HG03469 (cell line): ENCODE results near the gene PTGES3.
"Not testable (repeated sequence)": the region's sequence is repeated elsewhere in the genome, so short reads cannot be mapped to it uniquely, and the experiment has no call there.

ENCODE experiments used
- ATAC-seq: cut with Tn5 transposase; IDR thresholded peaks from one replicate; pipeline ENCODE4 v1.9.1; 2021; ENCODE audit warnings: mild to moderate bottlenecking, moderate library complexity, moderate number of reproducible peaks; ENCODE audit not compliant: unreplicated experiment

The PTGES3 gene, protein sequence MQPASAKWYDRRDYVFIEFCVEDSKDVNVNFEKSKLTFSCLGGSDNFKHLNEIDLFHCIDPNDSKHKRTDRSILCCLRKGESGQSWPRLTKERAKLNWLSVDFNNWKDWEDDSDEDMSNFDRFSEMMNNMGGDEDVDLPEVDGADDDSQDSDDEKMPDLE

DNA sequence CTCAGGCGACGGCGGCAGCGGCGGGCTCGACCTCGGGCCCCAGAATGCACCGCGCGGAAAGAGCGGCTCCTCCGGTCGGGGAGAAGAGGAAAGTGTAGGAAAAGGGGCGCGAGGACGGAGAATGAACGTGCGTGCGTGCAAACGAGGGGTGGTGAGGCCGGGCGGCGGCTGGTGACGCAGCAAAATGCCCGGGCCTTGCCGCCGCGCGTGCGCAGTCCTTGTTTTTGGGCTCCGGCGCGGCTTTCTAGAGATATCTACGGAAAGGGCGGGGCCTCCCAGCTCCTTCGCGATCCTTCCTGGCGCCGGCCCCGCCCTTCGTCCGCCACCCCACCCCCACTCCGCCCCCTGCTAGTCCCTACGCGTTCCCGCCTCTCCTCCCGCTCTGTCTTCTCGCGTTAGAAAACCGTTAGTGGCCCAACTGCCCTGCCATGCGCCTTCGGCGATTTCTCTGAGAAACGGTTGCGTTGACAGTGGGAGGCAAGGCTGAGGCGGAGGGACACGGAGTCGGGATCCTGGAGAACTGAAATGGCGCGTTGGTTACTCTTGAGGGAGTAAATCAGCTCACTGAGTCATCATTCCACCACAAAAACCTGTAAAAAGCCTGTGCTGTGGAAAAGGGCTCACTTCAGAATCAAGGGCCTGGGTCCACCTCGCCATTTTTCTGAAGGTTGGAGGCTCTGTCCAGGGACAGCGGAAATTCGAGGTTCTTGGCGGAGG is at the start of gene PTGES3:
TSS of gene PTGES3 (minus strand) at position 156 of the 717 bp plus-strand sequence. CDS start 285 bp downstream, outside the sequence.
- peak; percentile 33 for ATAC-seq

DNA sequence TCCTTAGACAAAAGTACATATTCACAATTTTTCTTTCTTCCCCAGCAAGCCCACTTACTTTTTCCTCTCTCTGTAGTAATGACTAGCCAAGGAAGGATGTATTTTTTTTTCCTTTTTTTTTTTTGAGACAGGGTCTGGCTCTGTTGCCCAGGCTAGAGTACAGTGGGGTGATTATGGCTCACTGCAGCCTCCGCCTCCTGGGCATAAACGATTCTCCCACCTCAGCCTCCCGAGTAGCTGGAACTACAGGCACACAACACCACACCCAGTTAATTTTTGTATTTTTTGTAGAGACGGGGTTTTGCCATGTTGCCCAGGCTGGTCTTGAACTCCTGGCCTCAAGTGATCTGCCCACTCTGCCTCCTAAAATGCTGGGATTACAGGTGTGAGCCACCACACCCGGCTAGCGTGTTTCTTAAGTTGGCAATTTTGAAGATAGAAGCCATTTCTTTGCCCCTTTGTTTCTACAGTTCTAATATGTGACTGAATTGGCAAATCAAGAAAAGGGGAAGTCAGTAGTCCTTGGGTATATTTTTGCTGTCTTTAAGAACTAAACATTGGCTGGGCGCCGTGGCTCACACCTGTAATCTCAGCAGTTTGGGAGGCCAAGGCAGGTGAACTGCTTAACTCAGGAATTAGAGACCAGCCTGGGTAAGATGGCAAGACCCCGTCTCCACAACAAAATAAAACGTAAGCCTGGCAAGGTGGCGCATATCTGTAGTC is 40.2 kb upstream of the PTGES3 start:
- ATAC-seq, result no peak

DNA sequence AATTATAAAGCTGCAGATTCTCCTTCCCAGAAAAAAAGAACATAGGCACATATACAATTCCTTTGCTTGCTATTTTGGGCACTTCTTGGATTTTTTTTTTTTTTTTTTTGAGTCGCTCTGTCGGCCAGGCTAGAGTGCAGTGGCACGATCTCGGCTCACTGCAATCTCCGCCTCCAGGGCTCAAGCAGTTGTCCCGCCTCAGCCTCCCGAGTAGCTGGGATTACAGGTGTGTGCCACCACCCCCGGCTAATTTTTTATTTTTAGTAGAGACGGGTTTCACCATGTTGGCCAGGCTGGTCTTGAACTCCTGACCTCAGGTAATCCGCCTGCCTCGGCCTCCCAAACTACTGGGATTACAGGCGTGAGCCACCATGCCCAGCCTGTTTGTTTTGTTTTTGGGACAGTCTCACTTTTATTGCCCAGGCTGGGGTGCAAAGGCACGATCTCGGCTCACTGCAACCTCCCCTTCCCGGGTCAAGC is 38.2 kb upstream of the PTGES3 start:
- not testable (repeated sequence) for ATAC-seq

DNA sequence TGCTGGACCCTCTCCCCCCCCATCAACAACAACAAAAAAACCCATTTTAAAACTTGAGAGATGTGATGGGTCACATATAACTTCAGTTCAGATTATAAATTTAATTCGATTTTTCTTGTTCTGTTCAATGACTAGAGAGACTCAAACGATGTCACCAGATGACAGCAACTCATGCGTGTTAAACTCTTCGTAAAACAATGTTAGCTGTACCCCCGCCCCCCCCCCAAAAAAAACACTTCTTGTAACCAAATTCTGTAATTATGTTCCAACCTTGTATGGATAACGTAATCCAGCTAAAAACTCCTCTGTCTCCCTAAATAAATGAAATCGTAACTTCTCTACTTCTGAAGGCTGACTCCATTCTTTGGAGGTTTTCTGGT is 37.6 kb upstream of the PTGES3 start:
- ATAC-seq, result no peak

DNA sequence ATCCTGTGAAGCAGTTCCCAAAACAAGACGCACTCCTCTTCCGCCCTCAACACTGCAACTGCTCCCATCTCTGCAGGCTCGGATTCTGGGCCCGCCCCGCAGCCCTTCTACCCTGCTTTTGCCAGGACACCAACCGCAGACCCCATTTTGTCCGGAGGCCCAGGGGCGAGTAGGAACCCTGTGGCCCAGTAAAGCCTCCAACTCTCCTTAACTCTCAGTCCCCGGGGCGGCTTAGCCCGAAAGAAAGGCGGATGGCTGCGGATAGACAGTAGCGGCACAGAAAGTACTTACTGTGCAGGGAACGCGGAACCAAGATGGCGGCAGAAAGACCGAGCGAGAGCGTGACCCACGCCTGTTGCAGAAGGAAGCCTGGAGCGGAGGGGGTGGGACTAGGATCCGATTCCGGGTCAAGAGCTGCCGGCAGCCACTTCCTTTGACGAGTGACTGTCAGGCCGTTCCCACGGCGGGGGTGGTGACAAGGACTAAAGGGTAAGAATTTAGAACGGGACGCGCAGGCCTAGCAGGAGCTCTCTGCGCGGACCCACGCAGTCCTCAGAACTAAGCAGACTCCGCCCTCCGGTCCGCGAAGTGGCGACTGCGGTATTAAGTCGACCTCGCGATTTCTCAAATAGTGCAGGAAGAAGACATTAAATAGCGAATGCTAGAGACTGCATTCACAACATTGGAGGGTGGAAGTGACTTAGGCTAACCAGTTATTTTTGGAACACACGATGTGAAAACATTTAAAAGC is 37.1 kb upstream of the PTGES3 start, which contains the start of gene NACA:
TSS of gene NACA (minus strand) at position 328 of the 751 bp plus-strand sequence. CDS start 778 bp downstream, outside the sequence.
- peak; percentile 89 for ATAC-seq

DNA sequence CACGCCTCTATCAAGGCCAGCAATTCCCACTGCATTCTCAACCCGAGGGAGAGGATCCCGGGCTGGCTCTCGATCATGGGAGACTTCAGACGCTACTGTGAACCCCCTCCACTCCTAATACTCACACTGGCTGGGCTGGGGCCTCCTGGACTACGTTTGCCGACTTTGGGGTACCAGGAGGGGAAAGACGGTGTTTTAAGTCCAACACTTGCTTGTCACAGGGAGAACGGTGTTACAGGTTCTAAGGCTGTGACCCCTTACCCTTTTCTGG is 36.6 kb upstream of the PTGES3 start:
- ATAC-seq, result no peak

DNA sequence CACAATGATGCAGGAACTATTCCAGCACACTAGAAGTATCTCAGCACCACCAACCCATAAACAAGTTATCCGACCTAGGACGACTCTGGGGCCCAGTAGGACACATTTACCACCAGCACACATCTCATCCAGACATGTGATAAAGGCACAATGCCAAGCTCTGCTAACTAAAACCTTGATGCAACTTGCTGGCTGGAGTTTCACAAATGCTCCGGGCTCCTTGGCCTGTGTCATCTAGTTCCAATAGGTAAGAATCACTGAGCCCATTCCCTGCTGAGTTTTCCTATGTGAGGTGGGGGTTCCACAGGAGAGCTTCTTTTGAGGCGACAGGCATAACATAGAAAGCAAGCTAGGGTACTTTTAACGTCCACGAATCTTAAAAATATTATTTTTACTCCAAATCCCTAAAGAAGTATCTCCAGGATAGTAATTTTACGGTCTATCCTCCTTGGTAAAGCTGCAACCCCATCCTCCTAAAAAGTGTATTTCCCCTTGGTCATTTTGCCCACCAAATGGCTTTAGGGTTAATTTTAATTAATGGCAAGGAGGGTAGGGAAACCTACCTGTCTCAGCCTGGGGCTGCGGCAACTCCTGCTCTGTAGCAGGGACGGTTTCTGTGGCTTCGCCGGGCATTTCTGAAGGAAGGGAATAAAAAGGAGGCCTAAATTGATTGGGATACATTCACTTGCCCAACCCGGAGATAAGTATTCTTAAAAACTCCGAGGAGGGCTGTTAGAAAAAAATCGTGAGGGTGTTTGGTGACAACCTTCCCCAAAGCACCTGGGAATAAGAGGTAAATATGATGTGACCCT is 36.0 kb upstream of the PTGES3 start:
- ATAC-seq, result no peak

DNA sequence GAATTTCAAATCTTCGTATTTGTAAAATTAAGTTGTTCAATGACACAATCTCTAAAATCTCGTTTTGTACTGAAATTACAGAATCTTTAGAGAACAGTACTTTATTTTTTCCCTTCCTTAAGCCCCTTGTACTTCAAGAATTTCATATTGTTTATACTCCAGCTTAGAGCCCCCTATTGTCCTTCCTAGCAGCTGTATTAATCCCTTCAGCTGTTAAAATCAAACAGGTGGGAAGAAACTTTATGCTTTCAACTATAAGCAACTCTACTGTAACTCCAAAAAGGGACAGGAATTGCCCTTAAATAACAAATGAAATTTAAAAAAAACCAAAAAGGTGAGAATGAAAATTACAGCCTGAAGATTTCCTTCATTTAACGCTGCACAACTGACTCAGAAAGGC is 35.3 kb upstream of the PTGES3 start:
- no peak for ATAC-seq

DNA sequence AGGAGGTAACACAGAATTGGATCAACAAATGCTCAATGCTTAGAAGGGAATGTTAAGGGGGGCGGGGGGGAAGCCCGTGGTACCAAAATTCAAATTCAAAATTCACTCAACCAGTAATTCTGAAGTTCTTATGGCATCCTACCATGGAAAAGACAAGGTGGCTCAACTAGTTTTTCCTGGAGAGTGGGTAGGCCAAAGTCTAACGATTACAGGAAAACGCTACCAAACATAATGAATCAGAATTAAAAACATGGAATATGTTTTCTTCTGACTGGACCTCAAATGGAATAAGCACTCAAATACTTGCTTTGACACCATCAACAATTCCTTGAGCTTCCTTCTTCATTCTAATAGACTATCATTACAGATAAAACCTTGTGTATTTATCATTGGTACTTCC is 34.7 kb upstream of the PTGES3 start:
- no peak for ATAC-seq

DNA sequence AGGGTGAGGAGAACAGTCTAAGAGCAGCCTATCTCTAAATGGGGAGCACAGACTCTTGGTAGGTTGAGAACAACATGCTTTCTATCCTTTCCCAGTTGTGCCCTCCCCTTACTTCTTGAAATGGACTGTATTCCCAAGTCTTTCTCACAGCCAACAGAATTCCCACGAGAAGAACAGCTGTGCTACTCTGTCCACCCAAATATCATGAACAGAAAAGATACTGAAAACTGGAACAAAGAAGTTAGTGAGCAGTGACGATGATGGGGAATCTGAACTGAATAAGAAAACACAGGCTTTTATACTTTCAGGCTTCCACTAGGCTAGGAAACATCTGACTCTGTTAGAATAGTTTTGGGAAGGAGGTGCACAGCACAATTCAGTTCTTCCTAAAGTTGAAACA is 33.6 kb upstream of the PTGES3 start:
- no peak for ATAC-seq

DNA sequence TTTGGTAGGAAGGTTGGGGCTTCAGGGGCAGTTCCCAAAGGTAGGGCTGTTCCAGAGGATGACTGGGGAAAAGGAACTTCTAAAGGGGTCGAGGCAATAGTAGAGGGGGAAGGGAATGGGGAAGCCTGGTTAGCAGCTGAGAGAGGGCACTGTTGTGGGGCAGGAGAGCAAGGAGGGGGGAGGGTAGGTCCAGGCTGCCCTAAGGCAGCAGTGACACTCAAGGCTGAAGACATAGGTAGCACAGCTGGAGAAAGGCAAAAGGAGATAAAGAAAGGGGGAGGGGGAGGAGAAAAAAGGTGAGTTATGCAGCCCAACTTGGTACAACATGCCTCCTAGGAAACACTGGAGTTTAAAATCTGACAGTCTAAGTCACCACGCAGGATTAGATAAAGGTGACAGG is 33.1 kb upstream of the PTGES3 start:
- no peak for ATAC-seq

DNA sequence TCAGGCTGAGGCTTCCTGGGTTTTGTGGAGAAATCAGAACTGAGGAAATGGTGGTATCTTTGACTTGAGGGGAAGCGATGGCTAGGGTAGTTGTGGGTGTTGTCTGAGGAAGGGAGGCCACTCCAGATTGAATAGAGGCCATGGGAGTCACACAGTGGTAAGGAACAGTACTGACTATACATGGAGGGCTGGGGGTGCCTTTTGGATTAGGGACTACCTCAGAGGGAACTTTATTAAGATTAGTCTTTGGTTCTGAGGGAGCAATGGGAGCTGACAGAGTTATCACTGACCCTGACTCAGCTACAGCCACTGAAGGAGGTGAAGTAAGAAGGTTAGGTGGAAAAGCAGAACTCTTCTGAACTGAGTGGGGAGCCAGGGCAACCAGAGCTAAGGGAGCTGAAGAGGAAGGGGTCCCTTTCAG is 32.7 kb upstream of the PTGES3 start:
- no peak for ATAC-seq

DNA sequence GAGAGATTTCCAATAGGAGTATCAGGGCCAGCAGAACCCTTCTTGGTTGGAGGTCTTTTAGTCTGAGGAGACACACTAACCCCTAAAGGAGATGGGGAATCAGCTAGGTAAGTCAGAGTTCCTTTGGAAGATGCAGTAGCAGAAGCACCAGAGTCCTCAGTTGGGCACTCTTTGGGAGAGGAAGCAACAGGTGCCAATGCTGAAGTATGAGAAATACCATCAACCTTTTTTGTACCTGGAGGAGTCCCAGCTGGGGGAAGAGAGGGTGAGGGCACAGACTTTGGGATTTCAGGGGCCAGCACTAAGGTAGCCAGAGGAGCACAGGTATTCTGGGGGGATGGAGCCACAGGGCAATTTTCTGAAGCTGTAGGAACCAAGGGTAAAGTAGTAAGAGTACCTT is 31.0 kb upstream of the PTGES3 start:
- no peak for ATAC-seq

DNA sequence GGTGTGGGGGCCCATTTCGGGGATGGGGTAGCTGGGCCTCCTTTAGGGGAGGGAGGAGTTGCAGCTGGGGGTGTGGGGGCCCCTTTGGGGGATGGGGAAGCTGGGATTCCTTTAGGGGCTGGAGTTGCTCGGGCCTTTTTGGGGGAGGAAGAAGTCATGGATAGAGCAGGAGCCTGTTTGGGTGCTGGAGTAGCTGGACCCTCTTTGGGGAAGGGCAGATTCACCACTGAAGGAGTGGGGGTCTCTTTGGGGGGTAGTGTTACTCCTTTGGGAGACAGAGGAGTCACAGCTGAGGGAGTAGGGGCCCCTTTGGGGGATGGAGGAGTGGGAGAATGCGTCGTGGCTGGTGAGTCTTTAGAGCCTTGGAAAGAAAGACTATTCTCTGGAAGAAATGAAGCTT is 30.6 kb upstream of the PTGES3 start:
- no peak for ATAC-seq

DNA sequence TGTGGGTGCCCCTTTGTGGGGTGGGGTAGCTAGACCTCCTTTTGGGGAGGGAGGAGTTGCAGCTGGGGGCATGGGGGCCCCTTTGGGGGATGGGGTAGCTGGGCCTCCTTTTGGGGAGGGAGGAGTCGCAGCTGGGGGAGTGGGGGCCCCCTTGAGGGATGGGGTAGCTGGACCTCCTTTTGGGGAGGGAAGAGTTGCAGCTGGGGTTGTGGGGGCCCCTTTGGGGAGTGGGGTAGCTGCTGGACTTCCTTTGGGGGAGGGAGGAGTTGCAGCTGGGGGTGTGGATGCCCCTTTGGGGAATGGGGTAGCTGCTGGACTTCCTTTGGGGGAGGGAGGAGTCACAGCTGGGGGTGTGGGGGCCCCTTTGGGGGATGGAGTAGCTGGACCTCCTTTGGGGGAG is 30.1 kb upstream of the PTGES3 start:
- ATAC-seq, result no peak

DNA sequence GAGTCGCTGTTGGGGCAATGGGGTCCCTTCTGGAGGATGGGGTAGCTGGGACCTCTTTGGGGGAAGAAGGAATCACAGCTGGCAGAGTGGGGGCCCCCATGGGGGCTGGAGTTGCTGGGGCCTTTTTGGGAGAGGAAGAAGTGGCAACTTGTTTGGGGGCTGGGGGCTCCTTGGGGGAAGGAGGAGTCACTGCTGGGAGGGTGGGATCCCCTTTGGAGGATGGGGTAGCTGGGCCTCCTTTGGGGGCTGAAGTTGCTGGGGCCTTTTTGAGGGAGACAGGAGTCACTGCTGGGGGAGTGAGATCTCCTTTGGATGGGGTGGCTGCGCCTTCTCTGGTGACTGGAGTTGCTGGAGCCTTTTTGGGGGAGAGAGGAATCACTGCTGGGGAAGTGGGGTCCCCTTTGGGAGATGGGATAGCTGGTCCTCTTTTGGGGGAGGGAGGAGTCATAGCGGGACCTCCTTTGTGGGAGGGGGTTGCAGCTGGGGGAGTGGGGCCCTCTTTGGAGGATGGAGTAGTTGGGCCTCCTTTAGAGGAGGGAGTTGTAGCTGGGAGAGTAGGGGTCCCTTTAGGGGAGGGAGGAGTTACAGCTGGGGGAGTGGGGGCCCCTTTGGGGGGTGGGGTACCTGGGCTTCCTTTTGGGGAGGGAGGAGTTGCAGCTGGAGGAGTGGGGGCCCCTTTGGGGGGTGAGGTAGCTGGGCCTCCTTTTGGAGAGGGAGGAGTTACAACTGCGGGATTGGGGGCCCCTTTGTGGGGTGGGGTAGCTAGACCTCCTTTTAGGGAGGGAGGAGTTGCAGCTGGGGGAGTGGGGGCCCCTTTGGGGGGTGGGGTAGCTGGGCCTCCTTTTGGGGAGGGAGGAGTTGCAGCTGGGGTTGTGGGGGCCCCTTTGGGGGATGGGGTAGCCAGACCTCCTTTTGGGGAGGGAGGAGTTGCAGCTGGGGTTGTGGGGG is 29.1 kb upstream of the PTGES3 start:
- ATAC-seq, result no peak

DNA sequence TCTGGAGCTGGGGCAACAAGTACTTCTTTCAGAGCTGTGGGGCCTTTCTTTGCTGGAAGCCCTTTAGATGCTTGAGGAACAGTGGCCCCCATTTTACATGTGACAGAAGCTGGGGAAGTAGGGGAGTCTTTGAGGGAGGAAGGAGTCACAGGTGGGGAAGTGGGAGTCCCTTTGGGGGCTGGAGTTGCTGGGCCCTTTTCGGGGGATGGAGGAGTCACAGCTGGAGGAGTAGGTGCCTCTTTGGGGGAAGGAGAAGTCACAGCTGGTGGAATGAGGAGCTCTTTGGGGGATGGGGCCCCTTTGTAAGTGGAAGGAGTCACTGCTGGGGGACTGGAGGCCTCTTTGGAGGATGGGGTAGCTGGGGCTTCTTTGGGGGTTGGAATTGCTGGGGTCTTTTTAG is 28.4 kb upstream of the PTGES3 start:
- no peak for ATAC-seq

DNA sequence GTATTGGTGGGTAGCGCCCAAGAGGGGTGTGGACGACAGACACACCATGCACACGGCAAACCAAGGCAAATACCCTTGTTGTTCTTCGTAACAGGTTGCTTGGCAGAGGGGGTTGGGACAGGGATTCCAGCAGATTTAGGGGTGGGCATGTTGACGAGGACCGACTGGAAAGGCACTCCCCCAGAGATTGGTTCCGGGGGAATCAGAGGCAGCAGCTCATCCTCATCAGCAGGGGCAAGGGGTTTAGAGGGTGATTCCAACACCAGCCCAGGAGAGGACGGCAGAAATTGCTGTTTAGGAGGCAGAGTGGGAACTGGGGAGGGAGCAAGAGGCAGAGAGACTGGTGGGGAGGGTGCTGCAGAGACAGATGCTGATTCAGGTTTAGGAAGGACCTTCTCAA is 27.7 kb upstream of the PTGES3 start:
- ATAC-seq, result no peak

DNA sequence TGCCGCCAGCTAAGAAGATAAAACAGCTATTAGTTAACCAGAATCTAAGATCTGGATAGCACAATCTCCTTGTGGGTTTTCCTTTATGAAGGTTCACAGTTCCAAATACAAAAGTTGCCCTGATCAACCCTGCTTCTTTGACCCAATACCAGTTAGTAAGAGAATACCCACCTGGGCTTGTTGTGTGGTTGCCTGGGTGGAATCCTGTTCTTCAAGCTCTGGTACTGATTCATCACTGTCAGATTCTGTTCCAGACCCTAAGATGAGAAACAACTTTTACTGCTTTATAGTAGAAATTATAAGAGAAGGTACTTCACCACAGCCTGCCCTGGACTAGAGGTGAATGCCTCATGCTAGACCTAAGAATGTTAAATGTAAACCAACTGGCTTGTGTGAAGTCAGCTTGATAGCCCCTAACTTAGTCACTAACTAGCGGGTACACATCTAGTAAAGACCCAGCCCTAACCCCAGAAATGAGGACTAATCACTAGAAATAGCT is 26.4 kb upstream of the PTGES3 start:
- ATAC-seq, result no peak
